ENCODE measurements around the gene SLC36A2.

- TF ChIP-seq GATA2 (IDR thresholded peaks at IDR 0.05; ENCODE audit: low read depth, low read length): no peak
- no peak for TF ChIP-seq GATA3 (IDR thresholded peaks at IDR 0.05; ENCODE audit: low read depth, low read length)
Observed at GRCh38 chr5:151383011-151383410, 35.7 kb upstream of the SLC36A2 start.
